ENCODE results near the gene OASL.

OASL gene

DNA sequence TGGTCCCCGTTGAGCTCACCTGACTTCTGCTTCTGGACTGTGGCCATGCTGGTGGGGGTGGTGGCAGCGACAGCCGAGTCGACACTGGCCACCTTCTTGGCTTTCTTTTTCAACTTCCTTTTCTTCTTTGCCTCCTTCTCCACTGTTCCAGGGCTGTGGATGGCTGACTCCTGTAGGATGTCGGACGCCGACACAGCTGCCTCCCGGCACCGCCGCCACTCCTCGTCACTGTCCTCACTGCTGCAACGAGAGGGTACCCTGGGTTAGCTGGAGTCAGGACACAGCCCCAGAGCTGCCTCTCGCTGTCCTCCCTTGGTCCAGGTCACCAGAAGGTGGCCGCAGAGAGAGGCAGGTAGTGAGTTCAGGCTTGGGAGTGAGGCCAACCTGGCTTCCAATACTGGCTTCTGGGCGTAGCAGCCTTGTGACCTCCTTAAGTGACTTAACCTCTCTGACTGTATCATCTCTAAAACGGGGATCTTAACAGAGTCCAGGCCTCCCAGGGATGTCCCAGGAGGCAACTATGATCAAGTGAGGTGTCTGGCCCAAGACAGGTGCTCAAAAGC, 34.7 kb downstream of the OASL start:
- Histone ChIP-seq H3K4me1 (ENCODE audit: control insufficient read depth, insufficient read depth, low read length) (peaks cover 4% of the 10 kb centered on the region), H3K9me3 (ENCODE audit: control insufficient read depth, insufficient read depth, low read length) (no peaks in the 10 kb centered on the region), H3K9ac (ENCODE audit: low read depth, low read length) (no peak overlapping the region), H3K4me3 (ENCODE audit: low read depth, low read length) (no peak overlapping the region), H3K36me3 (ENCODE audit: control insufficient read depth, insufficient read depth, low read length) (peaks cover 38% of the 10 kb centered on the region), H3K27me3 (ENCODE audit: control insufficient read depth, insufficient read depth, low read length) (no peaks in the 10 kb centered on the region)

DNA sequence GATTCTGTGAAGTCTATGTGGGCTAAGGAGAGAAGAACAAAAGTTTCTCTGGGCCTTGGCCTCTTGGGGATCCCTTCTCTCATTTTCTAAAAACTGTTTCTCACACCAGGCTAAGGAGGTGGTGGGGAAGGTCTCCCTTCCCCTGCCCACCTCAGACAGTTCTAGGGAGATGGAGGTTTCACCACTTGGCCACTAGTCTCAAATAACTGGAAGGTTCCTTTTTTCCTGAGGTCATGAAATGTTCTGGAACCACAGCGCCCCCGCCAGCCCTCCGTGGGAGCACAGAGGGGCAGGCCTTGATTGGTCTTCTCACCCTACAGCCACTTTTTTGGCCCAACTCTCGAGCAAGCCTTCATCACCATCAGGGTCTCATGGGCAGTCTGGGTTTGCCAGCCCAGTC, 35.4 kb downstream of the OASL start:
- Histone ChIP-seq H3K27me3 (ENCODE audit: control insufficient read depth, insufficient read depth, low read length) (no peaks in the 10 kb centered on the region), H3K36me3 (ENCODE audit: control insufficient read depth, insufficient read depth, low read length) (peaks cover 36% of the 10 kb centered on the region), H3K9me3 (ENCODE audit: control insufficient read depth, insufficient read depth, low read length) (no peaks in the 10 kb centered on the region), H3K4me1 (ENCODE audit: control insufficient read depth, insufficient read depth, low read length) (peaks cover 6% of the 10 kb centered on the region), H3K4me3 (ENCODE audit: low read depth, low read length) (no peak overlapping the region), H3K9ac (ENCODE audit: low read depth, low read length) (no peak overlapping the region)

DNA sequence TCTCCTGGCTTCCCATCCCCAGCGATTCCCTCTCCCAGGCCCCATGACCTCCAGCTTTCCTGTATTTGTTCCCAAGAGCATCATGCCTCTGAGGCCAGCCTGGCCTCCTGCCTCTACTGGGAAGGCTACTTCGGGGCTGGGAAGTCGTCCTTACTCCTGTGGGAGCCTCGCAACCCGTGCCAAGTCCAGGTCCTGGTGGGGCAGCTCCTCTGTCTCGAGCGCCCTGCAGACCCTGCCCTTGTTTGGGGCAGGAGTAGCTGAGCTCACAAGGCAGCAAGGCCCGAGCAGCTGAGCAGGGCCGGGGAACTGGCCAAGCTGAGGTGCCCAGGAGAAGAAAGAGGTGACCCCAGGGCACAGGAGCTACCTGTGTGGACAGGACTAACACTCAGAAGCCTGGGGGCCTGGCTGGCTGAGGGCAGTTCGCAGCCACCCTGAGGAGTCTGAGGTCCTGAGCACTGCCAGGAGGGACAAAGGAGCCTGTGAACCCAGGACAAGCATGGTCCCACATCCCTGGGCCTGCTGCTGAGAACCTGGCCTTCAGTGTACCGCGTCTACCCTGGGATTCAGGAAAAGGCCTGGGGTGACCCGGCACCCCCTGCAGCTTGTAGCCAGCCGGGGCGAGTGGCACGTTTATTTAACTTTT, 37.1 kb downstream of the OASL start:
- H3K4me1 ChIP-seq (ENCODE audit: control insufficient read depth, insufficient read depth, low read length) = peaks cover 6% of the 10 kb centered on the region
- H3K36me3 ChIP-seq (ENCODE audit: control insufficient read depth, insufficient read depth, low read length) = peaks cover 25% of the 10 kb centered on the region
- H3K9ac ChIP-seq (ENCODE audit: low read depth, low read length) = no peak overlapping the region
- H3K4me3 ChIP-seq (ENCODE audit: low read depth, low read length) = no peak overlapping the region
- H3K9me3 ChIP-seq (ENCODE audit: control insufficient read depth, insufficient read depth, low read length) = no peaks in the 10 kb centered on the region
- no peaks in the 10 kb centered on the region for H3K27me3 ChIP-seq (ENCODE audit: control insufficient read depth, insufficient read depth, low read length)

DNA sequence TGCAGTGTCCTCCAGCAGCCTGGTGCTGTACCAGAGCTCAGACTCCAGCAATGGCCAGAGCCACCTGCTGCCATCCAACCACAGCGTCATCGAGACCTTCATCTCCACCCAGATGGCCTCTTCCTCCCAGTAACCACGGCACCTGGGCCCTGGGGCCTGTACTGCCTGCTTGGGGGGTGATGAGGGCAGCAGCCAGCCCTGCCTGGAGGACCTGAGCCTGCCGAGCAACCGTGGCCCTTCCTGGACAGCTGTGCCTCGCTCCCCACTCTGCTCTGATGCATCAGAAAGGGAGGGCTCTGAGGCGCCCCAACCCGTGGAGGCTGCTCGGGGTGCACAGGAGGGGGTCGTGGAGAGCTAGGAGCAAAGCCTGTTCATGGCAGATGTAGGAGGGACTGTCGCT, 38.0 kb downstream of the OASL start:
- no peaks in the 10 kb centered on the region for H3K9me3 ChIP-seq (ENCODE audit: control insufficient read depth, insufficient read depth, low read length)
- peaks cover 25% of the 10 kb centered on the region for H3K36me3 ChIP-seq (ENCODE audit: control insufficient read depth, insufficient read depth, low read length)
- peaks cover 6% of the 10 kb centered on the region for H3K4me1 ChIP-seq (ENCODE audit: control insufficient read depth, insufficient read depth, low read length)
- no peak overlapping the region for H3K4me3 ChIP-seq (ENCODE audit: low read depth, low read length)
- H3K27me3 ChIP-seq (ENCODE audit: control insufficient read depth, insufficient read depth, low read length) = no peaks in the 10 kb centered on the region
- H3K9ac ChIP-seq (ENCODE audit: low read depth, low read length) = no peak overlapping the region

DNA sequence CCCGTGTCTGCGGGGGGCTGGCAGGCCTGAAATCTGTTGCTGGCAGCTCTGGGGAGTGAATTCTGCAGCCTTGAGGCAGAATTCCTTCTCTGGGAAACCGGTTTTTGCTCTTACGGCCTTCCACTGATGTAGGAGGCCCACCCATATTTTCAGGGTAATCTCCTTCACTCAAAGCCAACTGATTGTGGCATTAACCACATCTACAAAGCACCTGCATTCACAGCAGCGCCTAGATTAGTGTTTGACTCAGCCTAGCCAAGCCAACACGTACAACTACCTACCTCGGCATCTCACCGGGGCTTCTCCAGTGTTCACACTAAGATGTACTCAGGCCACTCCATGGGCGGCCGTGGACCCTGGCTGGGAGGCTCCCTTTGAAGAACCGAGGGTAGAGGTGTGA, 38.5 kb downstream of the OASL start:
- Histone ChIP-seq H3K27me3 (ENCODE audit: control insufficient read depth, insufficient read depth, low read length) (no peaks in the 10 kb centered on the region), H3K4me3 (ENCODE audit: low read depth, low read length) (no peak overlapping the region), H3K9me3 (ENCODE audit: control insufficient read depth, insufficient read depth, low read length) (no peaks in the 10 kb centered on the region), H3K9ac (ENCODE audit: low read depth, low read length) (no peak overlapping the region), H3K4me1 (ENCODE audit: control insufficient read depth, insufficient read depth, low read length) (peaks cover 6% of the 10 kb centered on the region), H3K36me3 (ENCODE audit: control insufficient read depth, insufficient read depth, low read length) (peaks cover 25% of the 10 kb centered on the region)

DNA sequence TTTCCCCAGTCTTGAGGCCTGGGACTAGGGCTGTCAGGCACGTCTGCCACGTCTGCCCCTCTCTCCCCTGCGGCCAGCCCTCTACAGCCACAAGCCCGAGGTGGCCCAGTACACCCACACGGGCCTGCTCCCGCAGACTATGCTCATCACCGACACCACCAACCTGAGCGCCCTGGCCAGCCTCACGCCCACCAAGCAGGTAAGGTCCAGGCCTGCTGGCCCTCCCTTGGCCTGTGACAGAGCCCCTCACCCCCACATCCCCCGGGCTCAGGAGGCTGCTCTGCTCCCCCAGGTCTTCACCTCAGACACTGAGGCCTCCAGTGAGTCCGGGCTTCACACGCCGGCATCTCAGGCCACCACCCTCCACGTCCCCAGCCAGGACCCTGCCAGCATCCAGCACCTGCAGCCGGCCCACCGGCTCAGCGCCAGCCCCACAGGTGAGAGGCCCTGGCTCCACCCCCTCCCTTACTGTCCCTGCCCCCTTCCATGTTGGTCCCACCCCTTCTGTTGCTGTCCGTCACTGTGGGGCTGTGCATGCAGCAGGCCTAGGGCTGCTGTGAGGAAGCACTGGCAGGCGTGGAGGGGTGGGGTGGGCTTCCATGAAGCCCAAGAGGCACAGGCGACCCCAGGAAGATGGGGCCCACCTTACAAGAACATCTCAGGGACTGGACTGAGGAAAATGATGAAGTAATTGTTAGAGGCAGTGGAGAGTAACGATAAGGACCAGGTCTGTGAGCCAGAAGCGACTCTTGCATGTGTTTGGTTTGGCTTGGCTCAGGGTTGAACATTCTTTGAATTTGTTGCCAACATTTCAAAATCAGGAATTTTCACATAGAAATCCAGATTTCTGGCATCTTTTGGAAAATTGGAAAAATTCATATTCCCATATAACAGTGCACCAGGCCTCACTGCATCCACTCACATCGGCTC, 39.6 kb downstream of the OASL start:
- peak overlapping the region; percentile 70 for H3K9ac ChIP-seq (ENCODE audit: low read depth, low read length)
- peaks cover 6% of the 10 kb centered on the region for H3K4me1 ChIP-seq (ENCODE audit: control insufficient read depth, insufficient read depth, low read length)
- H3K4me3 ChIP-seq (ENCODE audit: low read depth, low read length) = peak overlapping the region; percentile 22
- no peaks in the 10 kb centered on the region for H3K9me3 ChIP-seq (ENCODE audit: control insufficient read depth, insufficient read depth, low read length)
- H3K27me3 ChIP-seq (ENCODE audit: control insufficient read depth, insufficient read depth, low read length) = no peaks in the 10 kb centered on the region
- H3K36me3 ChIP-seq (ENCODE audit: control insufficient read depth, insufficient read depth, low read length) = peaks cover 24% of the 10 kb centered on the region

DNA sequence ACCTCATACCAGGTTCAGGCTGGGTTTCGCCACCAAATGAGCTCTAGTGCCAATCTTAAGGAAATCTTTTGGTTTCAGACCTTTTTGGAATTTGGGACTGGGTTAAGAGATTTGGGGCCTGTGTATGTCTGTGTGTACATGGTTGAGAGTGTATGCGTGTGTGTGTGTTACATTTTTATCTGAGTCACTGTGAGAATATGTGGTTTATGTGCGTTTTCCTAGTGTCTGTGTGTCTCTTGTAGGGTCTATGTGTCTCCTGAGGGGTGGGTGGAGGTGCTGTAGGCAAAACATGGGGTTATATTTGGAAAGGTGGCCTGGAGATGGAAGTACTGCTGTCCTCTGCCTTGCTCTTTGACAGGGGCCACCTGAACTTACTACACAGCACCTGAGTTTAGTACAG, 40.6 kb downstream of the OASL start:
- Histone ChIP-seq H3K36me3 (ENCODE audit: control insufficient read depth, insufficient read depth, low read length) (peaks cover 14% of the 10 kb centered on the region), H3K27me3 (ENCODE audit: control insufficient read depth, insufficient read depth, low read length) (no peaks in the 10 kb centered on the region), H3K4me3 (ENCODE audit: low read depth, low read length) (no peak overlapping the region), H3K4me1 (ENCODE audit: control insufficient read depth, insufficient read depth, low read length) (peaks cover 6% of the 10 kb centered on the region), H3K9me3 (ENCODE audit: control insufficient read depth, insufficient read depth, low read length) (no peaks in the 10 kb centered on the region), H3K9ac (ENCODE audit: low read depth, low read length) (no peak overlapping the region)

DNA sequence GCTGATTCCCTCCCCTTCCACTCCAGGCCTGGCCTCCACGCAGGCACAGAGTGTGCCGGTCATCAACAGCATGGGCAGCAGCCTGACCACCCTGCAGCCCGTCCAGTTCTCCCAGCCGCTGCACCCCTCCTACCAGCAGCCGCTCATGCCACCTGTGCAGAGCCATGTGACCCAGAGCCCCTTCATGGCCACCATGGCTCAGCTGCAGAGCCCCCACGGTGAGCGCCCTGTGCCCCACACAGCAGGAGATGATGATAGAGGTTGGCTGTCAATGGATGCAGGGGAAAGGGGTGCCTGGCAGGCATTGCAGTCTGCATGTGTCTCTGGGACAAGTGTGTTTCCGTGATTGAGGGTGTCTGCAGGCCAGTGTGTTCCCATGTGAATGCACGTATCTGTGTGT, 41.6 kb downstream of the OASL start:
- no peaks in the 10 kb centered on the region for H3K9me3 ChIP-seq (ENCODE audit: control insufficient read depth, insufficient read depth, low read length)
- peaks cover 6% of the 10 kb centered on the region for H3K4me1 ChIP-seq (ENCODE audit: control insufficient read depth, insufficient read depth, low read length)
- no peak overlapping the region for H3K9ac ChIP-seq (ENCODE audit: low read depth, low read length)
- H3K27me3 ChIP-seq (ENCODE audit: control insufficient read depth, insufficient read depth, low read length) = no peaks in the 10 kb centered on the region
- H3K36me3 ChIP-seq (ENCODE audit: control insufficient read depth, insufficient read depth, low read length) = peaks cover 9% of the 10 kb centered on the region
- H3K4me3 ChIP-seq (ENCODE audit: low read depth, low read length) = no peak overlapping the region

DNA sequence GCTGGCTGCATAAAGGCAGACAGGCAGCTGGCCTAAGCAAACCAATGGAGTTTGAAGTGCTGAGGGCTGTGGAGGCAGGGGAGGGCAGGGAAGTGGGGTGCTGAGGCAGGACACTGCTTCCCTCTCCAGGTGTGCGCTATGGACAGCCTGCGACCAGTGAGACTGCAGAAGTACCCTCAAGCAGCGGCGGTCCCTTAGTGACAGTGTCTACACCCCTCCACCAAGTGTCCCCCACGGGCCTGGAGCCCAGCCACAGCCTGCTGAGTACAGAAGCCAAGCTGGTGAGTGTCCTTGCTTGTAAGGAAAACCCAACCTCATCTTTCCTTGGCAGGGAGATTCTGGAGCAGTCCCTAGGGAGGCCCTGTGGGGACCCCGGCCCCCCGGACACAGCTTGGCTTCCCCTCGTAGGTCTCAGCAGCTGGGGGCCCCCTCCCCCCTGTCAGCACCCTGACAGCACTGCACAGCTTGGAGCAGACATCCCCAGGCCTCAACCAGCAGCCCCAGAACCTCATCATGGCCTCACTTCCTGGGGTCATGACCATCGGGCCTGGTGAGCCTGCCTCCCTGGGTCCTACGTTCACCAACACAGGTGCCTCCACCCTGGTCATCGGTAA, 42.8 kb downstream of the OASL start:
- Histone ChIP-seq H3K27me3 (ENCODE audit: control insufficient read depth, insufficient read depth, low read length) (no peaks in the 10 kb centered on the region), H3K4me1 (ENCODE audit: control insufficient read depth, insufficient read depth, low read length) (peaks cover 6% of the 10 kb centered on the region), H3K9ac (ENCODE audit: low read depth, low read length) (no peak overlapping the region), H3K36me3 (ENCODE audit: control insufficient read depth, insufficient read depth, low read length) (peaks cover under 1% of the 10 kb centered on the region), H3K4me3 (ENCODE audit: low read depth, low read length) (no peak overlapping the region), H3K9me3 (ENCODE audit: control insufficient read depth, insufficient read depth, low read length) (no peaks in the 10 kb centered on the region)

DNA sequence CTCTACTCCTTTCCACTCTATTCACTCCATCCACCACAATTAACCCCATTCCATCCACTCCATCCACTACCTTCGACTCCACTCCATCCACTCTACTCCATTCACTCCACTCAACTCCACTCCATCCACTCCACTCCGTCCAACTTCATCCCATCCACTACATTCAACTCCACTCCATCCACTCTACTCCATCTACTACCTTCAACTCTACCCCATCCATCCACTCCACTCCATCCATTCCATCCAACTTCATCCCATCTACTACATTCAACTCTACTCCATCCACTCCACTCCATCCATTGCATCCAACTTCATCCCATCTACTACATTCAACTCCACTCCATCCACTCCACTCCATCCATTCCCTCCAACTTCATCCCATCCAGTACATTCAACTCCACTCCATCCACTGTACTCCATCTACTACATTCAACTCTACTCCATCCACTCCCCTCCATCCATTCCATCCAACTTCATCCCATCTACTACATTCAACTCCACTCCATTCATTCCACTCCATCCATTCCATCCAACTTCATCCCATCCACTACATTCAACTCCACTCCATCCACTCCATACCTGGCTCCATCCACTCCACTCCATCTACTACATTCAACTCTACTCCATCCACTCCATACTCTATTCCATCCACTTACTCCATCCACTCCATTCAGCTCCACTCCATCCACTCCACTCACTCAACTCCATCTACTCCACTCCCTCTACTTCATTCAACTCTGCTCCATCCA, 44.3 kb downstream of the OASL start:
- Histone ChIP-seq H3K9me3 (ENCODE audit: control insufficient read depth, insufficient read depth, low read length) (no peaks in the 10 kb centered on the region), H3K9ac (ENCODE audit: low read depth, low read length) (no peak overlapping the region), H3K27me3 (ENCODE audit: control insufficient read depth, insufficient read depth, low read length) (no peaks in the 10 kb centered on the region), H3K4me1 (ENCODE audit: control insufficient read depth, insufficient read depth, low read length) (peaks cover 5% of the 10 kb centered on the region), H3K4me3 (ENCODE audit: low read depth, low read length) (no peak overlapping the region), H3K36me3 (ENCODE audit: control insufficient read depth, insufficient read depth, low read length) (no peaks in the 10 kb centered on the region)

DNA sequence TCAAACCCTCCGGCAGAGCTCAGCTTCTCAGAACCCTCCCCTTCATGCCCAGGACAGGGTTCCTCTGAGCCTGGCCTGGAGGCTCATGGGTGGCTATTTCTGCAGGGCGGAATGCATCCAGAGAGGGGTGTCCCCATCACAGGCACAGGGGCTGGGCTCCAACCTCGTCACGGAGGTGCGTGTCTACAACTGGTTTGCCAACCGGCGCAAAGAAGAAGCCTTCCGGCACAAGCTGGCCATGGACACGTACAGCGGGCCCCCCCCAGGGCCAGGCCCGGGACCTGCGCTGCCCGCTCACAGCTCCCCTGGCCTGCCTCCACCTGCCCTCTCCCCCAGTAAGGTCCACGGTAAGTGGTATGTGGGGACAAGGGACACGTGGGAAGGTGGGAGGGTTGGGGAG, 45.0 kb downstream of the OASL start:
- no peaks in the 10 kb centered on the region for H3K36me3 ChIP-seq (ENCODE audit: control insufficient read depth, insufficient read depth, low read length)

More for the DNA sequence above, 45.0 kb downstream of the OASL start:
- Histone ChIP-seq H3K4me1 (ENCODE audit: control insufficient read depth, insufficient read depth, low read length) (peaks cover 2% of the 10 kb centered on the region), H3K4me3 (ENCODE audit: low read depth, low read length) (no peak overlapping the region), H3K9me3 (ENCODE audit: control insufficient read depth, insufficient read depth, low read length) (no peaks in the 10 kb centered on the region), H3K27me3 (ENCODE audit: control insufficient read depth, insufficient read depth, low read length) (no peaks in the 10 kb centered on the region), H3K9ac (ENCODE audit: low read depth, low read length) (no peak overlapping the region)
